Activated T-cell treated with anti-CD3 and anti-CD28 coated beads, Interleukin-2, amount 50 U/mL, for 24 hours (primary cell): Measurements from ENCODE around the gene B3GNT8.

Experiments used
- DNase-seq: peaks from one replicate; pipeline ENCODE4 v3.0.0-alpha.2; 2020
- H3K27ac Mint-ChIP-seq: 2 replicates; pipeline ENCODE4 v1.8.0; 2020; ENCODE audit warnings: mild to moderate bottlenecking, mixed read lengths
- H3K27me3 Mint-ChIP-seq: 2 replicates; pipeline ENCODE4 v1.8.0; 2020; ENCODE audit warnings: mixed read lengths
- H3K36me3 Mint-ChIP-seq: 2 replicates; pipeline ENCODE4 v1.8.0; 2020; ENCODE audit warnings: low read depth, mixed read lengths
- H3K4me1 Mint-ChIP-seq: 2 replicates; pipeline ENCODE4 v1.8.0; 2020; ENCODE audit warnings: low read depth, mixed read lengths
- H3K4me3 Mint-ChIP-seq: 2 replicates; pipeline ENCODE4 v1.8.0; 2020; ENCODE audit warnings: mild to moderate bottlenecking, moderate library complexity, mixed read lengths
- H3K9me3 Mint-ChIP-seq: 2 replicates; pipeline ENCODE4 v1.8.0; 2020; ENCODE audit warnings: mixed read lengths

Gene B3GNT8

GRCh38 chr19:41428481-41428859, 1.3 kb upstream of the B3GNT8 start:
- peak overlapping the region; percentile 85 for H3K27ac Mint-ChIP-seq

GRCh38 chr19:41427647-41428480, 690 bp upstream of the B3GNT8 start:
- Mint-ChIP-seq H3K9me3 (no peaks in the 10 kb centered on the region), H3K27me3 (no peaks in the 10 kb centered on the region)

More at GRCh38 chr19:41428481-41428859, 1.3 kb upstream of the B3GNT8 start:
- Mint-ChIP-seq H3K4me3 (peak overlapping the region; percentile 71), H3K36me3 (peaks cover 61% of the 10 kb centered on the region), H3K9me3 (no peaks in the 10 kb centered on the region), H3K27me3 (no peaks in the 10 kb centered on the region), H3K4me1 (peaks cover 27% of the 10 kb centered on the region)
- DNase-seq = no peak

GRCh38 chr19:41426116-41426841, 895 bp downstream of the B3GNT8 start:
- peaks cover 27% of the 10 kb centered on the region for H3K4me1 Mint-ChIP-seq
- H3K27ac Mint-ChIP-seq = peak overlapping the region; percentile 62
- peaks cover 59% of the 10 kb centered on the region for H3K36me3 Mint-ChIP-seq
- no peak overlapping the region for H3K4me3 Mint-ChIP-seq
- H3K27me3 Mint-ChIP-seq = no peaks in the 10 kb centered on the region
- no peaks in the 10 kb centered on the region for H3K9me3 Mint-ChIP-seq
- DNase-seq = no peak

More at GRCh38 chr19:41427647-41428480, 690 bp upstream of the B3GNT8 start:
- DNase-seq = peak; percentile 49
- peak overlapping the region; percentile 71 for H3K4me3 Mint-ChIP-seq
- peaks cover 27% of the 10 kb centered on the region for H3K4me1 Mint-ChIP-seq
- H3K27ac Mint-ChIP-seq = peak overlapping the region; percentile 85
- peaks cover 60% of the 10 kb centered on the region for H3K36me3 Mint-ChIP-seq

GRCh38 chr19:41425174-41426115, 1.7 kb downstream of the B3GNT8 start:
- peak overlapping the region; percentile 26 for H3K27ac Mint-ChIP-seq
- no peak overlapping the region for H3K4me3 Mint-ChIP-seq
- H3K9me3 Mint-ChIP-seq = no peaks in the 10 kb centered on the region
- DNase-seq = no peak
- no peaks in the 10 kb centered on the region for H3K27me3 Mint-ChIP-seq
- H3K4me1 Mint-ChIP-seq = peaks cover 24% of the 10 kb centered on the region
- peaks cover 57% of the 10 kb centered on the region for H3K36me3 Mint-ChIP-seq

- Mint-ChIP-seq H3K36me3 (peaks cover 62% of the 10 kb centered on the region), H3K4me1 (peaks cover 24% of the 10 kb centered on the region), H3K4me3 (no peak overlapping the region), H3K27me3 (no peaks in the 10 kb centered on the region), H3K9me3 (no peaks in the 10 kb centered on the region), H3K27ac (peak overlapping the region; percentile 26)
- DNase-seq = no peak
Observed at GRCh38 chr19:41424335-41425173, 2.6 kb downstream of the B3GNT8 start.

GRCh38 chr19:41422955-41423354, 4.2 kb downstream of the B3GNT8 start:
- peaks cover 11% of the 10 kb centered on the region for H3K4me1 Mint-ChIP-seq
- no peak overlapping the region for H3K27ac Mint-ChIP-seq
- no peaks in the 10 kb centered on the region for H3K27me3 Mint-ChIP-seq
- H3K36me3 Mint-ChIP-seq = peaks cover 65% of the 10 kb centered on the region
- H3K4me3 Mint-ChIP-seq = no peak overlapping the region
- DNase-seq = no peak
- no peaks in the 10 kb centered on the region for H3K9me3 Mint-ChIP-seq

- Mint-ChIP-seq H3K36me3 (peaks cover 68% of the 10 kb centered on the region), H3K4me3 (no peak overlapping the region), H3K27ac (peak overlapping the region; percentile 29), H3K4me1 (peaks cover 6% of the 10 kb centered on the region), H3K9me3 (no peaks in the 10 kb centered on the region), H3K27me3 (no peaks in the 10 kb centered on the region)
- no peak for DNase-seq
Observed at GRCh38 chr19:41422456-41422855, 4.7 kb downstream of the B3GNT8 start.

GRCh38 chr19:41421973-41422372, 5.2 kb downstream of the B3GNT8 start:
- no peak for DNase-seq
- peaks cover 3% of the 10 kb centered on the region for H3K4me1 Mint-ChIP-seq
- no peaks in the 10 kb centered on the region for H3K27me3 Mint-ChIP-seq
- H3K36me3 Mint-ChIP-seq = peaks cover 71% of the 10 kb centered on the region
- no peak overlapping the region for H3K27ac Mint-ChIP-seq
- no peaks in the 10 kb centered on the region for H3K9me3 Mint-ChIP-seq
- H3K4me3 Mint-ChIP-seq = no peak overlapping the region

- DNase-seq = no peak
- Mint-ChIP-seq H3K4me1 (no peaks in the 10 kb centered on the region), H3K9me3 (no peaks in the 10 kb centered on the region), H3K27me3 (no peaks in the 10 kb centered on the region), H3K27ac (no peak overlapping the region), H3K36me3 (peaks cover 72% of the 10 kb centered on the region), H3K4me3 (no peak overlapping the region)
Observed at GRCh38 chr19:41421314-41421713, 5.9 kb downstream of the B3GNT8 start.

GRCh38 chr19:41420101-41420880, 6.9 kb downstream of the B3GNT8 start:
- Mint-ChIP-seq H3K27me3 (no peaks in the 10 kb centered on the region), H3K9me3 (no peaks in the 10 kb centered on the region), H3K27ac (no peak overlapping the region), H3K4me1 (no peaks in the 10 kb centered on the region), H3K4me3 (no peak overlapping the region), H3K36me3 (peaks cover 73% of the 10 kb centered on the region)
- DNase-seq = no peak

- DNase-seq = no peak
- H3K36me3 Mint-ChIP-seq = peaks cover 73% of the 10 kb centered on the region
- H3K4me1 Mint-ChIP-seq = no peaks in the 10 kb centered on the region
- H3K4me3 Mint-ChIP-seq = no peak overlapping the region
- H3K27ac Mint-ChIP-seq = no peak overlapping the region
- H3K9me3 Mint-ChIP-seq = no peaks in the 10 kb centered on the region
- H3K27me3 Mint-ChIP-seq = no peaks in the 10 kb centered on the region
Observed at GRCh38 chr19:41416194-41416674, 10.9 kb downstream of the B3GNT8 start.

GRCh38 chr19:41415154-41415571, 12.0 kb downstream of the B3GNT8 start:
- H3K36me3 Mint-ChIP-seq = peaks cover 75% of the 10 kb centered on the region
- no peaks in the 10 kb centered on the region for H3K9me3 Mint-ChIP-seq
- H3K27ac Mint-ChIP-seq = no peak overlapping the region
- no peak for DNase-seq
- H3K4me3 Mint-ChIP-seq = no peak overlapping the region
- H3K4me1 Mint-ChIP-seq = peaks cover 2% of the 10 kb centered on the region
- H3K27me3 Mint-ChIP-seq = no peaks in the 10 kb centered on the region

GRCh38 chr19:41414461-41414860, 12.7 kb downstream of the B3GNT8 start:
- H3K9me3 Mint-ChIP-seq = no peaks in the 10 kb centered on the region
- DNase-seq = no peak
- no peak overlapping the region for H3K4me3 Mint-ChIP-seq
- peaks cover 7% of the 10 kb centered on the region for H3K4me1 Mint-ChIP-seq
- peaks cover 72% of the 10 kb centered on the region for H3K36me3 Mint-ChIP-seq
- H3K27ac Mint-ChIP-seq = peak overlapping the region; percentile 58
- H3K27me3 Mint-ChIP-seq = no peaks in the 10 kb centered on the region
